ENCODE measurements around the gene PEA15.

Gene PEA15

DNA sequence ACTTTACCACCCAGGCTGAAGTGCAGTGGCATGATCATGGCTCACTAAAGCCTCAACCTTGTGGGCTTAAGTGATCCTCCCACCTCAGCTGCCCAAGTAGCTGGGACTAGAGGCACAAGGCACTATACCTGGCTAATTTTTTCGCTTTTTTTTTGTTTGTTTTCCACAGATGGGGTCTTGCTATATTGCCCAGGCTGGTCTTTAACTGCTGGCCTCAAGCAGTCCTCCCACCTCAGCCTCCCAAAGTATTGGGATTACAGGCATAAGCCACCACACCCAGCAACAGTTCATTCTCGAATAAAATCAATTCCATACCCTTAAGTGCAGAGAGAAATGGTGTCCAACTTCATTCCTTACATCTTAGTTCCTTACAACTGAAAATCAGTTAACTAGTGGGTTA is 32.4 kb downstream of the PEA15 start:
- no peak for DNase-seq (ENCODE audit: low spot score)

DNA sequence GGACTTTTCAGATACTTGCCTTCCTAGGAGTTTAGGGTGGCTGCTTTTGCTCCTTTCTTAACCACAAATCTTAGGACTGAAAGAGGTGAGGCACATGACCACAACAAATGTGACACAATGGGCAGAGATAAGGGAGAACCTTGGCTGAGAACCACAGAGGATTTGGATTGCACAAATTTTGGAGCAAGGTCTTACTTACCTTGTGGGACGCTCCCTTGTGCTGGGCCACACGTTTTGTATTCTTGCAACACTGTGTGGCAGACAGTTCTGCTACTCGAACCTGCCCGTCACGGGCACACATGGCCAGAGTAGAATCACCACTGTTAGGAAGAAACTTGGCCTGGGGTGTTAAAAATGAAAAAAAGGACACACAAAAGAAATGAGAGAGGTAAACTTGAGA is 33.2 kb downstream of the PEA15 start:
- no peak for DNase-seq (ENCODE audit: low spot score)

DNA sequence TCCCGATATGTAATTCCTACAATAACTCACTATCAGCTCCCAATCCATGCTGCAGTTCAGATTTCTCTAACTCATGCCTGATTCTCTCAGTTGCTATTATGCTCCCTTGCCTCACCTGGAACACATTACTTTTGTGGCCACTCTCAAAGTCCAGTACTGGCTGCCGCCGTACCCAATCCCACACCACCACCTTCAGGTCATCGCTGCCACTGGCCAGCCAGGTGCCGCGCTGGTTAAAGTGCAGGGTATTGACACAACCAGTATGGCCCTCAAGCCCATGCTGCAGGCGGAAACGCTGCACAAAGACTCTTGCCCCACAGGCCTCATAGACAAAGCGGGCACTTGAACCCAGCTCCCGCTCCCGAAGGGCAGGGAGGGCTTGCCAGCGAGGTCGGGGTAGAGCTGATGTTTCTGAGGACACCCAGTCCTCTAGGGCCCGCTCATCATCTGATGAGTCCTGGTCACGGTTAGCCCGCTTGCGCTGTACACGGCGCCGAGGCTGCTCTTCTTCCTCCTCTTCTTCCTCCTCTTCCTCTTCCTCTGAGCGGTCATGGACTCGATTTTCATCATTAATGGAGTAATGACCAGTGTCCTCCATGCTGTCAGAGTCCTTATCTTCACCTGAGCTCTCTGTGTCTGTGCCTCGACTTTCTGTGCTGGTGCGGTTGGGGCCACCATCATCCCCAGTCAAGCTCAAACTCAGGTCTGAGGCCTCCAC is 34.6 kb downstream of the PEA15 start:
- DNase-seq (ENCODE audit: low spot score): no peak

DNA sequence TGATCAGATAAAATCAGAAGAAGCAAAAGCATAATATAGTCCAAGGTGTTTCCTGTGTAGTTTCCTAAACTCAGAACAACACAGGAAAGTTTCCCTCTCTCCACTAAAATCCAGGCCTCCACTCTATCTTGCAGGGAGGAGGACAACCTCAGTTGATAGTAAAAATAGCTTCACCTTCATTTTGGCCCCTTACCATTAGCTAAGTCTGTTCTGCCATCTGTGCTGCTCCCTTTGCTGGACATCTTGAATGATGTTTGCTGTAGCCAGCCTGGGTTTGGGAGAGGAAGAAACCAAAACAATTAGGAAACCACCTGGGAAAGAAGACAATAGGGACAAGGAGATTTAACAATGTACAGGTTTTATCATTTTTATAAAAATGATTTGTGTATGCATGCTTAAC is 38.6 kb downstream of the PEA15 start:
- no peak for DNase-seq (ENCODE audit: low spot score)

DNA sequence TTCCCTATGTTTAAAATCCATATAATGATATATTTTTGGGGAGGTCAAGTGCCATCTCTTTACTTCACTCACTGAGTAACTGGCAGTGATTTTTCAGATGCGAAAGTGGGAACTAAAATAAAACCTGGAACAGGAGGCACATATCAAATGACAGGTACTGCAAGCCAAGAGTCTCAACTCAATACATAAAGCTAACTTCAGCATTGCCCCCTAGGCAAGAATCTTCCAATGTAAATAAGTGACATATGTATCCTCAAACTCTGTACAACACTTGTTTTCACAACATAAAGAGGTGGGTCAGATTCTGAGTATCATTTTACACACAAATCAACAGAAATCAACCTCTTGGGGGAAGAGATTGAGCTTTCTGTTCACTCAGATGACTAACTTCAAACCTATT is 39.0 kb downstream of the PEA15 start:
- no peak for DNase-seq (ENCODE audit: low spot score)

DNA sequence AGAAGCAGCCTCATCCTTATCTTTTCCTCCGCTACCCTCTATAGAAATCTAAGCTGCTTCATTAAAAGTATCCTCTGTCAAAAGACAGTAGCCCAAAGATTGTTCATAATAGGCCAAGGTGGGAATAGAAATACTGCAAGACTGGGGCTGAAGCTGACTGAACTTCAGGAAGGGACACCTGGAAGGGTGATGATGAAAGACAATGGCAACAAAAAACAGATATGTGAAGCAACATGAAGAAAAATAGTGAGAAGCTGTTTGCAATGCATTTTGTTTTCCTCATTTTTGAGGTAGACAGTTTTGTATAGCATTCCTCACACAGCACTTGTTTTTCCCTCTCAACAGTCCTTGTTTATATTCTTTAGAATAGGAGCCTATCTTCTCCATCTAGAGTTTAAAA is 40.2 kb downstream of the PEA15 start:
- DNase-seq (ENCODE audit: low spot score): no peak

DNA sequence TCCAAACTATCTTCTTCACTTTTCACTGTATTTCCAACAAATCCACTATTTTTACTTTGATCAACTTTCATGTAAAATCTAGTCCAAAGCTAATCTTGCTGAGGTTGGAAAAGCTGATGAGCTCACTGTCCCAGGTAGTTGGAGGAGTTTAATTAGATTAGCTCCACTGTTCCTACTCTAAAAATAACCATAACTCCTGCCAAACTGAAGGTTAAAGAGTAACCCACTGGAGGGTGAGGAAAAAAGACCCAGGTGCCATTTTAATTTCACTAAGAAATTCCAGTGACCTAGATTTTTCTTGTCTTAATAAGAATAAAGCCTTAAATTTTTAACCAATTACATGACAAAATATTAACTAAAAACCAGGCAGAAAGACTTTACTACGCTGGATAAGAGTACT is 41.9 kb downstream of the PEA15 start:
- no peak for DNase-seq (ENCODE audit: low spot score)

DNA sequence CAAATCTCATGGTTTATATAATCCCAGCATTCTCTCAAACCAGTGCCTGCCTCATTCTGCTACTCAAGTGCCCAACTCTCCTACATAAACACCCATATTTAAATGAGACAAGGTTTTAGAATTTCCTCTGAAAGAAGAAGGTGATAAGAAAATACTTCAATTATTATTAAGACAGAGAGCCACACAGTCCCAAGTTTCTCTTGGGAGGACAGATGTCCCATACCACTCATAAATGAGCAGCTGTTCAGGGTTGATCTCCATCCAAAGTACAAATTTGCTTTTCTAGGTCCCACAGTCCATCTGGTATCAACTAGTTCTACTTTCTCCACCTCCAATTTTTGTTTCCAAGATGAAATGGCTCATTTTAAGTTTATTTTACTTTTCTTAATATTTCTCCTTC is 45.8 kb downstream of the PEA15 start:
- DNase-seq (ENCODE audit: low spot score): no peak

DNA sequence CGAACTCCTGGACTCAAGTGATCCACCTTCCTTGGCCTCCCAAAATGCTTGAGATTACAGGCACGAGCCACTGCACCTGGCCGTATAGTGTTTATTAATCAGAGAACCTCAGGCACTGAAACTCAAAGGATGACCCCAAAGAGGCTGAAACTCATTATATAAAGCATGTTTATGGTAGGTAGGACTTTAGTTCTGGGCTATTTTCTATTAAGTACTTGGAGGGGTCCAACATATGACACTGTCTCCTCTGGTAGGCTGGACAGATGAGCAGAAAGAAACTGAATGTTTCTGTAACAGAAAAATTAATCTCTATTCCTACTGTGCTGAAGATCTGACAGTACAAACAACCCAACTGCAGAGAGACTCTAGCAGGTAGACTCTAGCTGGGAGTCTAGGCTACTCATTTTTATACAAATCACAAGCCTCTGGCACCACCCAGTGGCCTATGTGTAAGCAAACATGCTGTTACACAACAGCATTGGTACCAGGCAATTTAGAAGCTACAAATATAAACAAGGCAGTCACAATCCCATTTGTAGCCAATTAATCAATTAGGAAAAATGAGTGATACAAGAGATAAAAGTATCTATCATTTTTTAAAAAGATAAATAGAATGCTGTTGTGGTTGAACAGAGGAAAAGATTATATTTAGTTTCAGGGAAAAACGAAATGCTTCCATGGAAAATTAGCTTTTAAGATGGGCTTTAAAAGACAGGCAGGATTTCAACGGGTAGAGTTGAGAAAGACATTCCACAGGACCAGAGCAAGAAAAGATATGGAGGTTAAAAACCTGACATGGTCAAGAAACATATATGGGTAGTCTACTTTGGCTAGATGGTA is 46.7 kb downstream of the PEA15 start:
- DNase-seq (ENCODE audit: low spot score): peak; percentile 69

DNA sequence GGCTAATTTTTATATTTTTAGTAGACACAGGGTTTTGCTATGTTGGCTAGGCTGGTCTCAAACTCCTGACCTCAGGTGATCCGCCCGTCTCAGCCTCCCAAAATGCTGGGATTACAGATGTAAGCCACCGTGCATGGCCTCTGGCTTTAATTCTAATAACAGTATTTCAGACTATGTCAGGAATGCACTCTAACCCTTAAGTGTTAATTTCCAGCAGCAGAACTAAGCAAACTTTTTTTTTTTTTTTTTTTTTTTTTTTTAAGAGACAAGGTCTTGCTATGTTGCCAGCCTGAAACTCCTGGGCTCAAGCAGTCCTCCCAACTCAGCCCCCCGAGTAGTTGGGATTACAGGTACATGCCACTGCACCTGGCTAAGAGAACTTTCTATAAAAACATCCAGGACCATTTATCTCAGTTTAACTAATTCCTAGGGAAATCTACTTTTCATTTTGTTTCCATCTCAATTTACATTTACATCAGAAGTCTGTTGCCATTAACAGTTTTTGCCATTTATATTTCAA is 50.7 kb downstream of the PEA15 start:
- no peak for DNase-seq (ENCODE audit: low spot score)

DNA sequence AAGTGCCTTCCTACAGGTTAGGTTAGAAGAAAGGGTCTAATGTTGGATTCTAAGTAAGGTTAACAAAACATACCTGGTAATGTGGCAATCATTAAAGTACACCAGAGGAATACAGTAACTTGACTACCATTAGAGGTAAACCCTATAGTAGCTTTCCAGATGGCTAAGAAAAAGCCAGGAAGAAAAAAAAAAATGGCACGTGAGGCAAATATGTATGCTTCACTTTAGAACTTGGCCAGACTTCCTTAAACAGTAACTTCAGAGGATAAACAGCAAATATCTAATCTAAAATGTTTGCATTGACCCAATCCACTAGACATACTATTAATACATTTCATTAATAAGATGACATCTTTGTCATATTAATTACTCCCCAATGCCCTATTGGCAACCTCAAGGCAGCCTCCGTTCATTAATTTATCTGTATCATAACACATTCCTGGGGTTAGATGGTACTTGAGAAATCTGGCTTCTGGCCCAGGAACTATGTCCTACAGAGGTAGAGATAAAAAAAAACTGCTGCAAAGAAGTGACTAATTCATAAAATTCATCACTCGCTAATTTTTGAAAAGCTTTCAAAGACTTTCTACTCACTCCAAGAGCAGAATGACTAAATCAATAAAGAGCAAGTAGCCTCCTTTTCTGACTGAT is 51.3 kb downstream of the PEA15 start:
- DNase-seq (ENCODE audit: low spot score): no peak

DNA sequence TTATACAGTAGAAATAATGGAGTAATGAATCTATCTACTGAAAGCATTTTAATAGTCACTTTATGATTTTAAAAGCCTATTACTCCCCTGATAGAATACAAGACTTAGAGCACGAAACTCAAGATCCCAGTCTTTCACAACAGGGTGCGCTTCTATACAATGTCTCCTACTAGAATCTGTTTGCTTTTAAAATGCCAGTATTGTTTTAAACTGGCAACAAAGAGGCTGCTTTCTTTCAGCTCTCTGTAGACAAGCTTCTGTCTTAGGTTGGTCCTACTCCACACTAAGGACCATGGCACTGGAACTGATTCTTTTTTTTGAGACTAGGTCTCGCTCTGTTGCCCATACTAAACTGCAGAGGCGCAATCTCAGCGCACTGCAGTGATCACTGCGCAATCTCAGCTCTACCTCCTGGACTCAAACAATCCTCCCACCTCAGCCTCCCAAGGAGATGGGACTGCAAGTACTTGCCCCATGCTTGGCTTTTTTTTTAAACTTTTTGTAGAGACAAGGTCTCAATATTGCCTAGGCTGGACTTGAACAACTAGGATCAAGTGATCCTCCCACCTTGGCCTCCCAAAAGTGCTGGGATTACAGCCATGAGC is 52.3 kb downstream of the PEA15 start:
- no peak for DNase-seq (ENCODE audit: low spot score)

DNA sequence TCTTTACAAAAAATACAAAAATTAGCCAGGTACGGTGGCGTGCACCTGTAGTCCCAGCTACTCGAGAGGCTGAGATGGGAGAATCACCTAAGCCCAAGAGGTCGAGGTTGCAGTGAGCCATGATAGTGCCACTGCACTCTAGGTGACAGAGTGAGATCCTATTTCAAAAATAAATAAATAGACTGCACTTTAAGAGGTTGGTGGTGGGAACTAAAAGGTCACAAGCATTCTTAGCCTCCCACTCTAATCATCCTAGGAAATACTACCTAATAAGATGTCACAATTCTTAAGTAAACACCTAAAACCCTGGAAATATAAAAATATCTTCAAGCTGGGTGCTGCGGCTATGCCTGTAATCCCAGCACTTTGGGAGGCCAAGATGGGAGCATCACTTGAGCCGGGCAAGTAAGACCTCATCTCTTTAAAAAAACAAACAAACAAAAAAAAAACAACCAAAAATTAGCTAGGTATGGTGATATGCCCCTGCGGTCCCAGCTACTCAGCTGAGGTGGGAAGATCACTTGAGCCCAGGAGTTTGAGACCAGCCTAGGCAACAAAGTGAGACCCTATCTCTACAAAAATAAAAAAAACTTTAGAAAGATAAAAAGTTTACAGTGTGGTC is 53.1 kb downstream of the PEA15 start:
- DNase-seq (ENCODE audit: low spot score): no peak

DNA sequence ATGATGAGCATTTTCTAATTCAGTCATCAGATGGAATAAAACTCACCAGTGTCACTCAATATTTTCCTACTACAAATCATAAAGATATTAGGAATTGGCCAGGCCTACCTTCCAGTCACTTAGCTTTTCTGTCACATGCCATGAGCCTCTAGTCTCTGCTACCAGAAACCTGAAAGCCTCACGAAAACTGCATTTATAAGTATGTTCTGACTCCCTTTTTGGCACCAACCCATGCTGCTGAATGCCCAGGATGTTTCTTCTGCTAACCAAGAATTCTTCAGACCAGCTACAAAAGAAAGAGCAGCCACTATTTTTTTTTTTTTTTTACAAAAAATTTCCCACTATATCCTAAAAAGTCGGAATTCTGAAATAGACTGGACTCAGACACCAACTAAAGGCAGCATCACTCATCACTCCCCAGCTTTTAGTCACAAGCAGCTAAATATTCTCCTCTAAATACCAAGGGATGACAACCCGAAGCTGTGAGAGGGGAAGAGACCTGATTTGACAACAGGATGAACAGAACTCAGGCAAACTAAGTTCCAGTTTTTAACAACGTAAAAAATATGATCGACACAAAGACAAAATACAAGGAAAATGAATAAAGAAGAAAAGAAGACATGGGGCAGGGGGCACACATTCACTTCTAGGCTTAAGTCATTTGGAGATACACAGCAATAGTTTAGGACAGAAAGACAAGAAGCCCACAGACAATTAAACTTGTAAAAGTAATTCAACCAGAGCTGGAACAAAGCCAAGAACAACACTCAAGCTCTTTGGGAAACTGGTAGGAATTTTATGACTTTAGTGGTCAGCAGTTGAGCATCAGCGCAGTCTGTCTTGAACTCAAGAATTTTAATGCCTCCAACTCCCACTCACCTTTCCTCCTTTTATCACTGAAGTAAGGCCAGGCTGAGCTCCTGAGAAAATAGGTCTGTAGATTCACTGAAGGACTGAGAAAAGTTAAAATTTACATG is 55.5 kb downstream of the PEA15 start:
- no peak for DNase-seq (ENCODE audit: low spot score)

DNA sequence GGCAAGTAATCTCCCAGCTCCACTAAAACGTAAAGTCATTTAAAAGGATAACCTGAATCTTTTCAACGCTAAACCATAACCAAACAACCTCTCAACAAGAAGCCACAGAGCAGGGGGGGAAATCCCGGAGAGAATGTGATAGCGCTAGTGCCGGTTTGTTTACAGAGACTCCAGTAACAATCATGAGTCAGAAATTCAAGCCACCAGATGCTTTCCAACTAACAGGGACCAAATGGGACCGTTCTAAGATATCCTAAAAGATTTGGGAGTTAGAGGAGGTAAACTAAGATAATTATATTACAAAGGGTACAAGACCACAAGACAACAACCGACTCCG is 56.3 kb downstream of the PEA15 start:
- no peak for DNase-seq (ENCODE audit: low spot score)

DNA sequence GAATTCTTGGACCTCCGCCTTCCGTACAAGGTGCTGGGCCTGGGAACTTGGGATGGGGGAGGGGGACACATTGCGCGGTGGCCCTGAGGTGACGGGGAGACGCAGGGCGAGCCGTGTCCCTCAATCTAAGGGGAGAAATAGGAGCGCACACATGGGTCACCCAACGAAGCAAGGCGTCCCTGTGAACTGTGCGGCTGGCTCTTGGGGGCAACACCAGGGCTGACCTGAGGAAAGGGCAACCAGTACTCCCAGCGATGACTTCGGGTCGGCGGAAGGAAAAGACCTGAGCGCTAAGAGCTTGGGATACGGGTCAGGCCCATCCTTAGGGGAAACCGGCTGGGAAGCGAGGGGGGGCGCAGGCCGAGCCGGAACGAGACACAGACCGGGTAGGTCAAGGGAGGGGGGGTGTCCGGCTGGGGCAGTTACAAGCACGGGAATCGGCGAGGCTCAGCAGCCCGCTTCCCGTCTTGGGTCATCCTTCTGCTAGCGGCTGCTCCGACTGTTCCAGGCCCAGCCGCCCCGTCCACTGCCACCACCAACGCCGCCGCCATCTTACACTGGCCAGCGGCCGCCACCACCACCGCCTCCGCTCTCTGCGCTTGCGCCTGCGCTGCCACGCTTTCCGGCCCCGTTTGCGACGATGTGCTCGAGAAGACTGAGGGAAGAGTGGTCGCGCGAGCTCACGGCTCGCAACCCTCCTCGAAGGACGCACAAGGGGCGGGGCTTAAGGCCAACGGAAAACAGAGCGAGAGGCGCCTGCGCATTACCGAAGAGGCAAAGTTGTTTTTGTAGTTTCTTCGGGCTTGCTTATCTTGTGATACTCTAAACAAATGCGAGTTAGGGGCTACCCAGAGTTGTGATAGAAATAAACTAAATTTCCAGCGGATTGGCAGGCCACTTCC is 57.0 kb downstream of the PEA15 start, which contains the start of gene DCAF8:
DCAF8 (minus strand) TSS at position 657 of the 902 bp plus-strand sequence. CDS start 18,541 bp downstream, outside the sequence.
- DNase-seq (ENCODE audit: low spot score): peak; percentile 96

DNA sequence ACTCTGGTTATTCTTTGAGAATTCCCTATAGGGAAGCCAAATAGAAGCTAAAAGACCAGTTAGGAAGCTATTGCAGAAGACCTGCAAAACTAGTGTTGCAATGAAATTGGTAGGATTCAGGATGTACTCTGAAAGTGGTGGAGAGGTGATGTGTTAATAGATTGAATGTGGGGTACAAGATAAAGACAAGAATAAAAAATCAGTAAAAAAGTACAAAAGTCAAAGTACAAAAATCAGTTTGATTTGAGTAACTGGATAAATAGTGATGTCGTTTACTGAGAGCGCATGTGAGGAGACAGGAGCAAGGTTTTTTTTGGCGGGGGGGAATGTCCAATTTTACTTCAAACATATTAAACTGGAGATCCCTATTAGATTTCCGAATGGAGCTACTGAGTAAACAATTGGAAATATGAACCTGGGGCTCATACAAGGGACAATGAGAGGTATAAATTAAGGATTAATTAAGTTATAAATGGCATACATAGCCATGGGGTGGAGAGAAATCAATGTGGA is 59.7 kb downstream of the PEA15 start:
- no peak for DNase-seq (ENCODE audit: low spot score)

Measured in SK-N-DZ (cell line).